Activated CD8-positive, alpha-beta memory T cell treated with anti-CD3 and anti-CD28 coated beads, Interleukin-2, amount 50 U/mL, for 4 hours (primary cell): ENCODE data around the gene FSIP1.
A peak's percentile ranks its signal among the peaks of the same experiment; 100 is the strongest.
"Not testable (repeated sequence)": the region's sequence is repeated elsewhere in the genome, so short reads cannot be mapped to it uniquely, and the experiment has no call there.

Experiments used
- DNase-seq: peaks from one replicate; pipeline ENCODE4 v3.0.0-alpha.2; 2020

Gene FSIP1

GRCh38 chr15:39782441-39783138 is at the start of gene FSIP1:
FSIP1 (minus strand) TSS chr15:39782841; CDS start chr15:39776524, 6,317 bp downstream.
- DNase-seq: peak; percentile 94

DNA sequence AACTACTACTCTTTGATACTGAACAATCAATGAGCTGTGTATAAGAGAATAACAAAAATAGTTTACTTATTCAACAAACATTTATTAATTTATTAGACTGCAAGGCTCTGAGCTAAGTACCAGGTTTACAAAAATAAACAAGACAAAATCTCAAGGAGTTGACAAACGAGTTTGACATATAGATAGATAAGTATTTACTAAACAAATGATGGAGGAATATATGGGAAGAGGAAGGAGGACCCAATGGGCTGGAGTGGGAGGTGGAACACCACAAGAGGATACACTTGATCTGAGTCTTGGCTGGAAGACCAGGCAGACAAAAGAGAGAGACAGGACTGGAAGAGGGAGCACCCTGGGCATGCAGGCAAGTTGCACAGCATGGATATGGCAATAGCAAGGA is 47.5 kb upstream of the FSIP1 start:
- DNase-seq: no peak

GRCh38 chr15:39828374-39828931 is 45.8 kb upstream of the FSIP1 start:
- no peak for DNase-seq

GRCh38 chr15:39826975-39827374 is 44.3 kb upstream of the FSIP1 start:
- no peak for DNase-seq

DNA sequence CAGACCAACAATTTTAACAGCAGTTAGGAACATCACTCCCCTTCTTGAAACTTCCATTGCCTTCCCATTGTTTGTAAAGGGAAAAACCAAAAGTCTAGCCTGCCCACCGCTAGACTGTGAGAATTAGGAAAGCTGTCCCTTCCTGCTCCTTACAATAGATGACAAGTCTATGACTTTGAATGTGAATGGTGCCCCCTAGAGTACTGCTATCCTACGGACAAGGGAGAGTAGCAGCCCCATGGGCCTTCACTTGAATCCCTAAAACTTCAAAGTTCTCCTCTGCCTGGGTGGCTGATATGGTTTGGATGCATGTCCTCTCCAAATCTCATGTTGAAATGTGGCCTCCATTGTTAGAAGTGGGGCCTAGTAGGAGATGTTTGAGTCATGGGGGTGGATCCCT is 41.0 kb upstream of the FSIP1 start:
- no peak for DNase-seq

- no peak for DNase-seq
These were observed 37.5 kb upstream of the FSIP1 start for GRCh38 chr15:39820050-39820602.

DNA sequence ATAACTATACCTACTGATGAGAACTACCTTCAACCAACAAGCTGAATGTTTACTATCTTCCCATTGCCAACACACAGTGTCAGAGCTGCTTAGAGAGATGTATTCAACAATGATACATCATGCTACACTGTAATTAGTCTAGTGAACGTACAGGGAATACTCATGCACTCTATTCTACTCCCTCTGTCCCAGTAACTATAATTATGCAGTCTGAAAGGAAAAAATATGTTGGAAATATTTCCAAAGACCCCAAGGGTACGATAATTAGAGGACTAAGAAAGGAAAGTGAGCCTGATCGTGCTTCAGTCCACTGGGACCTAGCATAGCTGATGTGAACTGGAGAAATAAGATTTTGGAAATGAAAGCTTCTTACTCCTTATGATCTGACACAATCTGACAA is 36.9 kb upstream of the FSIP1 start:
- no peak for DNase-seq

DNA sequence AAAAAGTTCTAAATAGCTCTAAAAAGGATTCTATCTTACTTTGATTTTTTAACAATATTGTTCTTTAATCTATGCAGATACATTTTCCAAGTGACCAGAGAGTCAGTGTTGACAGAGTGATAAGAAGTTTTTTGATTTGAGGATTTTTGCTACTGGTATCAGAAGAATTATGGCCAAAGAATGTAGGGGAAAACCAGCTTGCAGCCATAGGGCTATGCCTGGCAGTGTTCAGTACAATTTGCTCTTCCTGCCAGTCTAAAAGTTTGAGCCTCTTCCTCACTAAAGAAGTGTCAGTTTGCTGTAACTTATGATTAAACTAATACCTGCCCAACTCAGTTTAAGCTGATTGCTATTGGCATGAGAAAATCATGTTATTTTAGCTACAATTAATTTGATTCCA is 35.3 kb upstream of the FSIP1 start:
- no peak for DNase-seq

DNA sequence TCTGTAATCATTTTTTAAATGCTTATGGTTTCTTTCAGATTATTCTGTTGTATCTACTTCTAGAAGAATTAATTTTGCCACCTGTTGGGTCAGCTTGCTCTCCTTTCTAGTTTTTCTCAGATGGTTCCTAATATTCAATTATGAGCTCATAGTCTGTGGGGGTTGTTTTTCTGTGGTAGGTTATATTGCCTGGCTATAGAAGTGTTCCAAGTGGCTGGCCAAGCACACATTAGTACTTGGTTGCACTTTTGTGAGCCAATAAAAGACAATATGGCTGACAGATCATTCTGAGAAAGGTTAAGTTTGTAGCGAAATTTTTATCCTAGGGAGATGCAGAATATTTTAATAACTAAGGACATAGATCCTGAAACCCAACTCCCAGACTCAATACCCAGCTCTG is 31.8 kb upstream of the FSIP1 start:
- DNase-seq: no peak

- not testable (repeated sequence) for DNase-seq
These were observed 30.0 kb upstream of the FSIP1 start for GRCh38 chr15:39812651-39813050.

- DNase-seq: no peak
These were observed 26.3 kb upstream of the FSIP1 start for GRCh38 chr15:39808909-39809308.

- no peak for DNase-seq
These were observed 25.1 kb upstream of the FSIP1 start for GRCh38 chr15:39807791-39808190.

DNA sequence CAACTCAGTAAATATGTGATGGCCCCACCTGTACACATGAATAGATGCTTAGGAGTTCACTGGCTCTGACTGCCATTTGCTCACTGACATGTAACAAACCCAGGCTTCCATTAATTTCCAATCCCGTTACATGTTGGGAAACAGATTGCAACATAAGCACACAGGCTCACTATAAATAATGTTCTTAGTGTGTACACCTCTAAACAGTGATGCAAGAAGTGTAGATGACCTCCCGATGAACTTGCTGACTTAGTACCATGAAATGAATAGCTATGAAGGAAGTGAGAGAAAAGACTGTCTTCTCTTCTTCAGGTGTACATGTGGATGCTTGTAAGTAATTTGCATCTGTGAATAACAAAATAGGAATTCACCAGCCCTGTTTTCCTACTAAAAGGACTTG is 21.4 kb upstream of the FSIP1 start:
- no peak for DNase-seq

- no peak for DNase-seq
These were observed 20.4 kb upstream of the FSIP1 start for GRCh38 chr15:39803016-39803415.

DNA sequence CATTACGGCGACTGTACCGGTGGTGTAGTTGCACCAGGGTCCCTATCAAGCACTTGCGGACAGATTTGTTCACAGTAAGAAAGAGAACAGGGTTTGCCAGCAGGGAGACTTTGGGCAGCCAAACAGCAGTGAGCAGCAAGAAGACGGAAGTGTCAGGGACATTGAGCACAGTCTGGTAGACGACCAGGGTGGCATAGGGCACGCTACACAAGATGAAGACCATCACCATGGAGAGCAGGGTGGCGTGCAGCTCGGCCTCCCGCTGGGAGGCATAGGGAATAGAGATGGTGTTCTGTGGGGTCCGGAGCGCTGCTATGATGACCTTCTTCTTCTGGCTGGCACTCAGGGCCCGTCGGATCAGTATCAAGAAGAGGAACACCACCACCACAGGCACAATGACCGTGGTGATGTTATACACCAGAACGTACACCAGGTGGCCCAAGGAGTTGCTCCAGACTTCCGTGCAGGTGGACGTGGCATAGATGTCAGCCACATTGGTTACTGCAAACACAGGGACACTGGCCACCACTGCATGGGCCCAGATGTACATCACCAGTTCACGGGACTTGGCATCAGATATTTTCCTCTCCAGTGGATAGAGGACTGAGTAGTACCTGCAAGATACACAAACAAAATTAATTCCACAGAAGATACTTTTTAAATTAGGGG is 19.1 kb upstream of the FSIP1 start:
- DNase-seq: no peak

- DNase-seq: no peak
These were observed 16.9 kb upstream of the FSIP1 start for GRCh38 chr15:39799552-39800011.

- DNase-seq: no peak
These were observed 15.7 kb upstream of the FSIP1 start for GRCh38 chr15:39798382-39798781.

- DNase-seq: no peak
These were observed 14.8 kb upstream of the FSIP1 start for GRCh38 chr15:39797407-39797806.

- no peak for DNase-seq
These were observed 14.0 kb upstream of the FSIP1 start for GRCh38 chr15:39796601-39797000.

- DNase-seq: no peak
These were observed 12.8 kb upstream of the FSIP1 start for GRCh38 chr15:39795486-39795885.

DNA sequence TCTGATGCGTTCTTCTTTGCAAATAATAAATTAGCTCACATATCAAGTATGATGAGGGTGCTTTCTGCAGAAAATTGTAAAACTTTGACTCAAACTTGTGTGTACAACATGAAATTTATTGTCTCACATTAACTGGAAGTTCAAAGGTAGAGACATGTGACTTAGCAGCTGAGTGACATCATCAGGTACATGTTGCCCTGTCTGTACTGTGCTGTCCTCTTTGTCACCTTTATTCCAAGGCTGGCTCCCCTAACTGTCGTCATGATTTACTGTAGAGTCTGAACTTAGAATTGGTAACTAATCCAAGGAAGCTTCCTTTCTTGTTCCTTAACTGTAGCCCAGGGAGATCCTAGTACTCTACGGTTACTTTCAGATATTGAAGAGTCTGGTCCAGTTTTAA is 12.3 kb upstream of the FSIP1 start:
- no peak for DNase-seq

DNA sequence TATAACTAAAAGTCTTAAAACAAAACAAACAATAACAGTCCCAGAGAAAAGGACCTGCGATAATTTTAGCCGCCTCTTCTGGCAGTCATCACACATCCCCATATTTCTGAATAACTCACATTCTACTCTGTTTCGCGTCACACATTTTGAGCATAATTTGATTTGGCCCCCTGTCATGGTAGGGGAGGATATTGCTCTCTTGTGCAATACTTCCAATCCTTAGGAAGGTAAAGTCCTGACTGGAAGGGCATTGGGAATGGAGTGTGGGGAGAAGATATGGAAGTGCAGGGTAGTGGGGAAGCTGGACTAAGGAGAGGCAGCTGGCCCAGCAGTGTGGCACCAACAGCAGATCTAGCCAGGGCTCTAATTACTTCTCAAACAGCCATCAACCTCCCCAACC is 11.3 kb upstream of the FSIP1 start:
- no peak for DNase-seq

DNA sequence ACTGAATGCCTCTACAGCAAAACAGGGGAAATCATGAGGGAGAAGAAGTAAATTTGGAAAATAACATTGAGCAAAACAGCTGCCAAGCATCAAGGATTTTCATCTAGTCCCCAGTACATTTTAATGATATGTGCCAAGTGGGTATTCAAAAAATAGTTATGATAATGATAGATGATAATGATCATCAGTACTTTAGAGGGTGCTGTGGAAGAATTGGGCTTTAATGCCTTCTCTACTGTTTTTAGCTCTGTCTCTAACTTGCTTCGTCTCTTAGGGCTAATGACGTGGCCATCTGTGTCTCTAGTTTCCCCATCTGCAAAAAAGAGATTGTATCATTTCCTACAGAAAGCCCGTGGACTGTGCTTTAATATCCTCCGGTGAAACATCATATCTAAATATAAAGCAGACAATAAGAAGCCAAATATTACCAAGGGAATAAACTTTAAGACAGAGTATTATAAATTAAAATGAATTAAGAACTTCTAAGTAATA is 10.2 kb upstream of the FSIP1 start:
- DNase-seq: no peak
